PFSK-1 (cell line): Measurements from ENCODE around the gene PIEZO2.

Experiments used
- POLR2AphosphoS5 ChIP-seq: IDR thresholded peaks from 2 replicates; pipeline ENCODE4 v1.6.1; 2012; ENCODE audit warnings: low read depth, mild to moderate bottlenecking, control low read depth, low read length, moderate library complexity
- SIN3A ChIP-seq: IDR thresholded peaks from 2 replicates; pipeline ENCODE4 v1.6.1; 2012; ENCODE audit warnings: mild to moderate bottlenecking, low read length, moderate library complexity, borderline replicate concordance; ENCODE audit not compliant: insufficient read depth

- no peak for TF ChIP-seq POLR2AphosphoS5
- TF ChIP-seq SIN3A: no peak
These were observed 23.7 kb downstream of the PIEZO2 start for GRCh38 chr18:11125492-11126315.
